IMR-90 (cell line): Measurements from ENCODE around the gene ARRDC5. TPM values are rescaled to one million over a fixed set of nuclear protein-coding genes. Genes with fewer than 3 reads are reported as not detected.
A peak's percentile ranks its signal among the peaks of the same experiment; 100 is the strongest.
"Not testable (repeated sequence)": the region's sequence is repeated elsewhere in the genome, so short reads cannot be mapped to it uniquely, and the experiment has no call there.

Experiments used
- ATAC-seq: fragments of 200-7000 bp; cut with Tn5 transposase; 2 replicates; pipeline ENCODE4 v1.9.1; 2020; ENCODE audit warnings: low read depth, mild to moderate bottlenecking, moderate library complexity
- BruUV-seq: library from RNA; stranded (reverse); fragments of 400-500 nt; replicated peaks from 2 replicates; lab custom pipeline; 2021; lab: Mats Ljungman, UMichigan
- CTCF ChIA-PET: fragments of 300-600 bp; formaldehyde crosslinking; extraction: SDS; loops from one replicate; lab custom pipeline; 2021; ENCODE audit warnings: antibody characterized with exemption; lab: Yijun Ruan, JAX
- POLR2A ChIA-PET: fragments of 300-600 bp; sonication (Branson Sonifier 250); formaldehyde crosslinking; loops from one replicate; lab custom pipeline; 2022; ENCODE audit warnings: antibody characterized with exemption; ENCODE audit not compliant: unreplicated experiment; lab: Charles Lee
- DNase-seq: peaks from one replicate; pipeline ENCODE4 v3.0.0; 2013
- H2AFZ ChIP-seq: replicated peaks from 2 replicates; pipeline ENCODE3; 2013; ENCODE audit warnings: low read length, mild to moderate bottlenecking; ENCODE audit not compliant: poor library complexity
- H2AK5ac ChIP-seq: 2 replicates; pipeline ENCODE4 v1.6.1; 2013; ENCODE audit warnings: low read depth, low read length, inconsistent platforms
- H2AK9ac ChIP-seq: replicated peaks from 2 replicates; pipeline ENCODE3; 2013; ENCODE audit warnings: mild to moderate bottlenecking, low read depth, low read length, moderate library complexity; ENCODE audit not compliant: poor library complexity
- H2BK120ac ChIP-seq: 2 replicates; pipeline ENCODE4 v1.6.1; 2013; ENCODE audit warnings: low read depth, low read length, inconsistent platforms
- H2BK15ac ChIP-seq: 3 replicates; pipeline ENCODE4 v1.6.1; 2013; ENCODE audit warnings: low read depth, low read length, inconsistent platforms
- H2BK20ac ChIP-seq: 2 replicates; pipeline ENCODE4 v1.6.1; 2013; ENCODE audit warnings: low read depth, mild to moderate bottlenecking, inconsistent platforms, low read length, moderate library complexity
- H2BK5ac ChIP-seq: 2 replicates; pipeline ENCODE4 v1.6.1; 2013; ENCODE audit warnings: mild to moderate bottlenecking, low read depth, low read length, inconsistent platforms; ENCODE audit not compliant: poor library complexity, severe bottlenecking
- H3K14ac ChIP-seq: replicated peaks from 2 replicates; pipeline ENCODE4 v1.6.1; 2013; ENCODE audit warnings: low read depth, low read length, inconsistent platforms
- H3K18ac ChIP-seq: 2 replicates; pipeline ENCODE4 v1.6.1; 2013; ENCODE audit warnings: low read depth, low read length, control low read depth
- H3K23ac ChIP-seq: 2 replicates; pipeline ENCODE4 v1.6.1; 2013; ENCODE audit warnings: low read depth, low read length, inconsistent platforms
- H3K27ac ChIP-seq: 2 replicates; pipeline ENCODE4 v1.5.1; 2013; ENCODE audit warnings: mild to moderate bottlenecking, control low read depth, low read length; ENCODE audit not compliant: insufficient read depth
- H3K27me3 ChIP-seq: 2 replicates; pipeline ENCODE4 v1.6.1; 2013; ENCODE audit warnings: low read length; ENCODE audit not compliant: control insufficient read depth, insufficient read depth
- H3K36me3 ChIP-seq: 2 replicates; pipeline ENCODE4 v1.6.1; 2013; ENCODE audit warnings: low read length, mixed read lengths; ENCODE audit not compliant: control insufficient read depth, insufficient read depth
- H3K4ac ChIP-seq: 2 replicates; pipeline ENCODE4 v1.6.1; 2013; ENCODE audit warnings: low read depth, low read length, inconsistent platforms
- H3K4me1 ChIP-seq: 2 replicates; pipeline ENCODE4 v1.6.1; 2013; ENCODE audit warnings: low read length, mixed read lengths; ENCODE audit not compliant: control insufficient read depth, insufficient read depth
- H3K4me2 ChIP-seq: 2 replicates; pipeline ENCODE4 v1.6.1; 2013; ENCODE audit warnings: low read depth, mild to moderate bottlenecking, control low read depth, low read length, moderate library complexity
- H3K4me3 ChIP-seq: 2 replicates; pipeline ENCODE4 v1.5.1; 2013; ENCODE audit warnings: low read depth, mild to moderate bottlenecking, control low read depth, low read length, moderate library complexity; ENCODE audit not compliant: insufficient read depth
- H3K56ac ChIP-seq: 2 replicates; pipeline ENCODE4 v1.6.1; 2013; ENCODE audit warnings: low read length, inconsistent platforms; ENCODE audit not compliant: insufficient read depth; ENCODE audit errors: extremely low read depth
- H3K79me1 ChIP-seq, 2 experiments: 2 replicates each; pipeline ENCODE4 v1.6.1; 2013; ENCODE audit warnings: low read length in 2 of 2, inconsistent platforms in 1 of 2, low read depth in 1 of 2
- H3K9ac ChIP-seq: 2 replicates; pipeline ENCODE4 v1.6.1; 2013; ENCODE audit warnings: low read depth, low read length, control low read depth
- H3K9me1 ChIP-seq: 2 replicates; pipeline ENCODE4 v1.6.1; 2013; ENCODE audit warnings: low read length, inconsistent platforms; ENCODE audit not compliant: insufficient read depth
- H3K9me3 ChIP-seq: 2 replicates; pipeline ENCODE4 v1.6.1; 2013; ENCODE audit warnings: low read length; ENCODE audit not compliant: control insufficient read depth, insufficient read depth
- H4K20me1 ChIP-seq: 2 replicates; pipeline ENCODE4 v1.6.1; 2013; ENCODE audit warnings: low read length, inconsistent platforms; ENCODE audit not compliant: insufficient read depth
- H4K5ac ChIP-seq: 2 replicates; pipeline ENCODE4 v1.6.1; 2013; ENCODE audit warnings: mild to moderate bottlenecking, low read depth, low read length, control low read depth
- H4K8ac ChIP-seq, 2 experiments: 2 replicates each; pipeline ENCODE4 v1.6.1; 2013; ENCODE audit warnings: low read depth in 2 of 2, low read length in 2 of 2, control low read depth in 1 of 2, inconsistent platforms in 1 of 2
- H4K91ac ChIP-seq: 2 replicates; pipeline ENCODE4 v1.6.1; 2013; ENCODE audit warnings: low read depth, low read length, inconsistent platforms; ENCODE audit not compliant: insufficient read depth
- BHLHE40 ChIP-seq: fragments of 150-350 bp; IDR thresholded peaks from 2 replicates; pipeline ENCODE4 v1.6.1; 2016; ENCODE audit warnings: mild to moderate bottlenecking, low read depth, low read length
- CEBPB ChIP-seq: IDR thresholded peaks from 2 replicates; pipeline ENCODE4 v1.6.1; 2012; ENCODE audit warnings: low read depth, low read length, improper control_type of control experiment
- MAFK ChIP-seq: IDR thresholded peaks from 2 replicates; pipeline ENCODE4 v1.6.1; 2012; ENCODE audit warnings: low read depth, low read length, improper control_type of control experiment
- MXI1 ChIP-seq: IDR thresholded peaks from 2 replicates; pipeline ENCODE4 v1.6.1; 2012; ENCODE audit warnings: low read depth, mild to moderate bottlenecking, low read length, moderate library complexity, borderline replicate concordance
- RAD21 ChIP-seq: IDR thresholded peaks from 2 replicates; pipeline ENCODE4 v1.6.1; 2012; ENCODE audit warnings: low read length, improper control_type of control experiment
- RFX5 ChIP-seq: IDR thresholded peaks from 2 replicates; pipeline ENCODE4 v1.8.0; 2012; ENCODE audit warnings: low read depth, mild to moderate bottlenecking, low read length, moderate library complexity
- SMC3 ChIP-seq: fragments of 150-350 bp; IDR thresholded peaks from 2 replicates; pipeline ENCODE4 v1.6.1; 2016; ENCODE audit warnings: low read depth, mild to moderate bottlenecking, antibody characterized with exemption, low read length, moderate library complexity
- USF2 ChIP-seq: fragments of 150-350 bp; IDR thresholded peaks from 2 replicates; pipeline ENCODE4 v1.6.1; 2017; ENCODE audit warnings: mild to moderate bottlenecking, antibody characterized with exemption, low read length, low read depth
- WGBS, 2 experiments: methylation state at CpG; one replicate each; pipeline versions ENCODE4 v1.1.5 to v1.1.7; 2013; ENCODE audit warnings: missing lambda C conversion rate in 2 of 2; ENCODE audit not compliant: insufficient read length in 1 of 2; ENCODE audit errors: extremely low coverage in 2 of 2; 5-methylcytosine and 5-hydroxymethylcytosine counted together
- dilution Hi-C: fragments of 300-500 bp; cut with HindIII; formaldehyde crosslinking; loops from one replicate; pipeline ENCODE4 v1.14.3; 2018; ENCODE audit warnings: low sequenced_read_pairs; ENCODE audit not compliant: unreplicated experiment
- in situ Hi-C: fragments of 300-500 bp; cut with MboI; formaldehyde crosslinking; loops from 3 replicates; pipeline ENCODE4 v1.14.3; 2019; ENCODE audit warnings: low sequenced_read_pairs, inconsistent platforms, mixed read lengths
- intact Hi-C: fragments of 100-400 bp; cut with micrococcal nuclease; formaldehyde crosslinking; loops from 2 replicates; pipeline ENCODE4 v1.10.0; 2022
- polyA plus RNA-seq, 3 experiments: library from polyadenylated mRNA; depleted of rRNA; stranded (reverse); fragments of >200 nt; gene quantifications; 2 replicates each; pipeline ENCODE4 v1.2.3, GENCODE V29; 2012; ENCODE audit warnings: low replicate concordance in 1 of 3
- total RNA-seq: library from RNA; depleted of rRNA; stranded (reverse); fragments of >200 nt; gene quantifications from 2 replicates; pipeline ENCODE4 v1.2.3, GENCODE V29; 2012

The ARRDC5 gene
- total and polyA plus RNA-seq, 2 of the 4 experiments (the other 2 are of a cell fraction) = not detected

GRCh38 chr19:4904481-4904880 lies 1.8 kb upstream of the ARRDC5 start:
- Histone ChIP-seq H3K9me1 (no peaks in the 10 kb centered on the region), H2AFZ (peak overlapping the region; percentile 4)
- intact Hi-C loops = no loop called here

GRCh38 chr19:4900879-4901278 lies 1.8 kb downstream of the ARRDC5 start:
- H4K20me1 ChIP-seq, H4K5ac ChIP-seq, H3K56ac ChIP-seq, H3K4me3 ChIP-seq, H4K91ac ChIP-seq, in situ Hi-C loops, H3K27ac ChIP-seq, CTCF ChIA-PET, H3K18ac ChIP-seq, H3K4me2 ChIP-seq, dilution Hi-C loops, H3K4ac ChIP-seq, intact Hi-C loops, H3K4me1 ChIP-seq, H3K36me3 ChIP-seq, H3K23ac ChIP-seq, ATAC-seq, H3K9me1 ChIP-seq, H3K27me3 ChIP-seq, POLR2A ChIA-PET, H2AFZ ChIP-seq, H2BK120ac ChIP-seq, H2BK20ac ChIP-seq, H2BK15ac ChIP-seq, H3K9me3 ChIP-seq, H2BK5ac ChIP-seq, H2AK9ac ChIP-seq, H4K8ac ChIP-seq, H2AK5ac ChIP-seq, H3K14ac ChIP-seq, H3K9ac ChIP-seq, DNase-seq, H3K79me1 ChIP-seq, BruUV-seq: not testable (repeated sequence)
- 67% methylated on average over 3 of the region's 13 CpGs; no CpG with 5 or more reads in 1 of the 2 experiments for WGBS, 2 experiments

More at GRCh38 chr19:4904481-4904880, 1.8 kb upstream of the ARRDC5 start:
- no peak overlapping the region for H2AK9ac ChIP-seq
- H3K9me3 ChIP-seq = no peaks in the 10 kb centered on the region
- H3K9ac ChIP-seq = no peak overlapping the region
- in situ Hi-C loops = no loop called here
- H3K4ac ChIP-seq = no peak overlapping the region
- H3K4me3 ChIP-seq = no peak overlapping the region
- no peak overlapping the region for H3K23ac ChIP-seq
- ATAC-seq (no peak), DNase-seq (no peak)
- WGBS, 2 experiments = 80% methylated on average over 1 of the region's 3 CpGs; no CpG with 5 or more reads in 1 of the 2 experiments
- no peak overlapping the region for H2BK5ac ChIP-seq
- no peak overlapping the region for H2BK120ac ChIP-seq
- no peak overlapping the region for H2BK20ac ChIP-seq
- no peak overlapping the region for H2BK15ac ChIP-seq
- ChIA-PET CTCF (no interaction called here), POLR2A (no interaction called here)
- no peak overlapping the region for H3K14ac ChIP-seq
- H2AK5ac ChIP-seq = no peak overlapping the region
- H3K36me3 ChIP-seq = no peaks in the 10 kb centered on the region
- H4K5ac ChIP-seq = no peak overlapping the region
- H4K8ac ChIP-seq = no peak overlapping the region
- H3K4me1 ChIP-seq = no peaks in the 10 kb centered on the region
- no TSS peak for BruUV-seq
- H3K27me3 ChIP-seq = no peaks in the 10 kb centered on the region
- H4K91ac ChIP-seq = no peak overlapping the region
- no peak overlapping the region for H3K56ac ChIP-seq
- H3K79me1 ChIP-seq = no peaks in the 10 kb centered on the region
- H3K27ac ChIP-seq = no peak overlapping the region
- no peak overlapping the region for H3K18ac ChIP-seq
- H4K20me1 ChIP-seq = no peaks in the 10 kb centered on the region
- H3K4me2 ChIP-seq = no peak overlapping the region
- TF ChIP-seq MAFK (no peak), RFX5 (no peak), SMC3 (no peak), USF2 (no peak), BHLHE40 (no peak), CEBPB (no peak), RAD21 (no peak), MXI1 (no peak)
- dilution Hi-C loops = no loop called here
